Right ventricle myocardium inferior (tissue), 1 donor: ENCODE measurements around the gene SLC44A4. TPM values are rescaled to one million over a fixed set of nuclear protein-coding genes. Genes with fewer than 3 reads are reported as not detected.
A peak's percentile ranks its signal among the peaks of the same experiment; 100 is the strongest.
"Not testable (repeated sequence)": the region's sequence is repeated elsewhere in the genome, so short reads cannot be mapped to it uniquely, and the experiment has no call there.

Experiments used
- ATAC-seq: fragments of 200-7000 bp; cut with Tn5 transposase; one replicate; pipeline ENCODE4 v1.9.1; 2020; ENCODE audit warnings: mild to moderate bottlenecking, moderate library complexity
- DNase-seq: peaks from one replicate; pipeline ENCODE4 v3.0.0; 2021; ENCODE audit errors: missing footprints
- intact Hi-C: fragments of 100-400 bp; cut with DNase I; formaldehyde crosslinking; loops from one replicate; pipeline ENCODE4 v1.11.0; 2022
- total RNA-seq: library from RNA; stranded (reverse); fragmentation: NEBNext Ultra II Directional; extraction: Animal tissue kit (Norgen Biotek cat#: 25700); gene quantifications from one replicate; pipeline ENCODE4 v1.2.1, GENCODE V29; 2021
- donor health status: DM: no; HTN: yes; CAD: no; lungs with severe emphysema.

The SLC44A4 gene
- total RNA-seq, 1 donor from 2014 or later: not detected

- ATAC-seq: no peak
- no peak for DNase-seq
- intact Hi-C loops: loop anchor here (10.0 kb wide), 1 partner anchor 185 kb away; the partner anchor contains the start of gene LY6G5C
Observed at GRCh38 chr6:31869343-31869742, 9.5 kb downstream of the SLC44A4 start.

GRCh38 chr6:31868658-31868971 lies 10.2 kb downstream of the SLC44A4 start:
- not testable (repeated sequence) for ATAC-seq, DNase-seq
- intact Hi-C loops: loop anchor here (10.0 kb wide), 1 partner anchor 184 kb away; the partner anchor contains the start of gene LY6G5C

- no peak for ATAC-seq
- no peak for DNase-seq
- intact Hi-C loops: loop anchor here (10.0 kb wide), 1 partner anchor 181 kb away; the partner anchor contains the start of gene LY6G5C
Observed at GRCh38 chr6:31865205-31866118, 13.3 kb downstream of the SLC44A4 start.

DNA sequence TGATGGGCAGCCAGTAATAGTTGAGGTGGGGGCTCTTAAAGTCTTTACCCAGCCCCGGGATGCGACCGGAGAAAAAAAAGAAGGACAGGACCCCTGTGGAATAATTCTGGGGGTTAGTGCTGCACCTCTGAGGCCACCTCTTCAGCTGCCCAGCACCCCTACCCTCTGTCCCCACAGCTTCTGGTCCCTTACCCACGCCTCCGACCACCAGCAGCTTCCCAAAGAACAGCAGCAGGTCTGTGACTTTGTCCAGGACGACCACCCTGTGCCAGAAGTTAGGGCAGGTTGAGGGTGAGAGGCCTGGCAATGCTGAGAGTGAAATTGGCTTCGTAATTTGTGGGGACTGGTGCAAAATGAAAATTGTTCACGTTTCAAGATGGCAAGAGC lies 14.0 kb downstream of the SLC44A4 start:
- ATAC-seq (no peak), DNase-seq (no peak)
- intact Hi-C loops: loop anchor here (10.0 kb wide), 1 partner anchor 180 kb away; the partner anchor contains the start of gene LY6G5C

- DNase-seq: not testable (repeated sequence)
- intact Hi-C loops: loop anchor here (10.0 kb wide), 1 partner anchor 179 kb away; the partner anchor contains the start of gene LY6G5C
Observed at GRCh38 chr6:31864123-31864562, 14.7 kb downstream of the SLC44A4 start.

GRCh38 chr6:31862344-31863235 lies 16.2 kb downstream of the SLC44A4 start, which contains the start of gene NEU1:
Gene NEU1, minus strand, starts transcription at chr6:31862821. Its CDS starts 45 bp downstream, at chr6:31862776.
- peak; percentile 100 for DNase-seq
- intact Hi-C loops: loop anchor here (10.0 kb wide), 1 partner anchor 178 kb away; the partner anchor contains the start of gene LY6G5C

More at GRCh38 chr6:31864123-31864562, 14.7 kb downstream of the SLC44A4 start:
- not testable (repeated sequence) for ATAC-seq

GRCh38 chr6:31861919-31862343 lies 16.9 kb downstream of the SLC44A4 start:
- intact Hi-C loops: loop anchor here (10.0 kb wide), 1 partner anchor 177 kb away; the partner anchor contains the start of gene LY6G5C
- no peak for DNase-seq
- ATAC-seq: no peak

More at GRCh38 chr6:31862344-31863235, 16.2 kb downstream of the SLC44A4 start, which contains the start of gene NEU1:
- ATAC-seq: peak; percentile 98

GRCh38 chr6:31861150-31861549 lies 17.6 kb downstream of the SLC44A4 start:
- ATAC-seq (no peak), DNase-seq (no peak)
- intact Hi-C loops: loop anchor here (10.0 kb wide), 1 partner anchor 176 kb away; the partner anchor contains the start of gene LY6G5C

DNA sequence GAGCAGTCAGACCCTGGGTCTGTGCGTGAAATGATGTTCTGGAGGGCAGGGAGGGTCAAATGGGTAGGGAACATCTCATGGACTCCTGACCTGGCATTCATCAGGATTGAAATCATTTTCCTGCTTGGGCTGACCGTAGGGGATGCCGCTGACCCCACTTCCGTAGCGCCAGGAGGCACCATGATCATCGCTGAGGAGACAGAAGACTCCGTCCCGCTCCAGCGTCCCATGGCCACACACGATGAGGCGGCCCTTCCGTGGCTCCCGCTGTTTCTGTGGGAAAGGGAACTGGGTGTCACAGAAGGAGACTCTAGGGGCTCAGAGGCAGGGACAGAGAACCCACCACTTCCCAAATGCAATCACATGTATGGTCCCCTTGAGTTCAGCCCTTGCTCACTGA lies 18.4 kb downstream of the SLC44A4 start:
- no peak for ATAC-seq
- DNase-seq: no peak
- intact Hi-C loops: loop anchor here (10.0 kb wide), 1 partner anchor 176 kb away; the partner anchor contains the start of gene LY6G5C

DNA sequence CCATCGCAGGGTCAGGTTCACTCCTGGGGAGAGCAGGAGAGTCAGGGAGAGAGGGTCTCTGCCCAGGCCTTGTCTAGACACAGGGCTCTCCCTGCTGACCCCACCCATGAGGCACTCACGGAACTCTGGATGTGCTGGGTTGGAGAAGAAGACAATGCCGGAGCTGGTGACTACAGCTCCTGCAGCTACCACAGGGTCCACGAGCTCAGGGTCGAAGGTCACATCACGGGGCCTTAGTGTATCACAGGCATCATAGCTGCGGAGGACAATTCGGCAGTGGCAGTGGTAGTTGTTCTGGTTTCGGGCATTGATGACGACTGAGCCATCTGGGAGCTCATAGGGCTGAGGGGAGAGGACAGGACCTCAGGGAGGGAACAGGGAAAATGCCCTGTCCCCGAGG lies 18.9 kb downstream of the SLC44A4 start:
- DNase-seq (no peak), ATAC-seq (no peak)
- intact Hi-C loops: loop anchor here (10.0 kb wide), 1 partner anchor 175 kb away; the partner anchor contains the start of gene LY6G5C

GRCh38 chr6:31858707-31859106 lies 20.1 kb downstream of the SLC44A4 start:
- intact Hi-C loops: no loop called here
- no peak for ATAC-seq

DNA sequence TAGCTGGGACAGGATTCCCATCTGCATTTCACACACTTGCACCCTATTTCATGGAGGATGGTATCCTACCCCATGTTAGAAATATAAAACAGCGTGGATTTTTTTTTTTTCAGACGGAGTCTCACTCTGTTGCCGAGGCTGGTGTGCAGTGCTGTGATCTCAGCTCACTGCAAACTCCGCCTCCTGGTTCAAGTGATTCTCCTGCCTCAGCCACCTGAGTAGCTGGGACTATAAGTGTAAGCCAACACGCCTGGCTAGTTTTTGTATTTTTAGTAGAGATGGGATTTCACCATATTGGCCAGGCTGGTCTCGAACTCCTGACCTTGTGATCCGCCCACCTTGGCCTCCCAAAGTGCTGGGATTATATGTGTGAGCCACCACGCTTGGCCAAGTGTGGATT lies 21.0 kb downstream of the SLC44A4 start:
- ATAC-seq, DNase-seq, intact Hi-C loops: not testable (repeated sequence)

More at GRCh38 chr6:31858707-31859106, 20.1 kb downstream of the SLC44A4 start:
- DNase-seq: no peak

- intact Hi-C loops, ATAC-seq, DNase-seq: not testable (repeated sequence)
Observed at GRCh38 chr6:31851980-31852718, 26.6 kb downstream of the SLC44A4 start.

- DNase-seq: no peak
- ATAC-seq: no peak
- intact Hi-C loops: no loop called here
Observed at GRCh38 chr6:31851485-31851832, 27.3 kb downstream of the SLC44A4 start.

DNA sequence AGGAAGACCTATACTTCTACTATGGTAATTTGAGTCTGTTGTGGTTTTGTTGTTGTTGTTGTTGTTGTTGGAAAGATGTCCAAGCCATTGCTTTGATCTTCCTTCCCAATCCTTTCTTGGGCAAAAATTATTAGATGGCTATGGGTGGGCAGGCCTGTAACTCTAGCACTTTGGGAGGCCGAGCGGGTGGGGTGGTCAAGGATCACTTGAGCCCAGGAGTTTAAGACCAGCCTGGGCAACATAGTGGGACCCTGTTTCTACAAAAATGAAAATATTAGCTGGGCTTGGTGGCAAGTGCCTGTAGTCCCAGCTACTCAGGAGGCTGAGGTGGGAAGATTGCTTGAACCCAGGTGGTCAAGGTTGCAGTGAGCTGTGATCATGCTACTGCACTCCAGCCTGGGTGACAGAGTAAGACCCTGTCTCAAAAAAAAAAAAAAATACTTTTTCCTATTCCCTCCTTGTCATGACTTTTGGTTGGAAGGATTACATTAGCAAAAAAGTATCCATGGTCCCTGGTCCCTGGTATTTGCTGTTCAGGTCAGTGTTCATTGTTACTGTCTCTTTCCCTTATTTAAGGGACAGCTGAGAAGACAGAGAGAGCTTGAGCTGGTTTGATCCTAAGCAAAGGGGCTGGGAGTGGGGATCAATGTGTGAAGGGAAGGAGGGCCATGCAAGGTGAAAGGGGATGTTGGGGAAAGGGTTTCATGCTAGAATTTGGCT lies 27.9 kb downstream of the SLC44A4 start:
- intact Hi-C loops: no loop called here
- ATAC-seq: no peak
- no peak for DNase-seq

DNA sequence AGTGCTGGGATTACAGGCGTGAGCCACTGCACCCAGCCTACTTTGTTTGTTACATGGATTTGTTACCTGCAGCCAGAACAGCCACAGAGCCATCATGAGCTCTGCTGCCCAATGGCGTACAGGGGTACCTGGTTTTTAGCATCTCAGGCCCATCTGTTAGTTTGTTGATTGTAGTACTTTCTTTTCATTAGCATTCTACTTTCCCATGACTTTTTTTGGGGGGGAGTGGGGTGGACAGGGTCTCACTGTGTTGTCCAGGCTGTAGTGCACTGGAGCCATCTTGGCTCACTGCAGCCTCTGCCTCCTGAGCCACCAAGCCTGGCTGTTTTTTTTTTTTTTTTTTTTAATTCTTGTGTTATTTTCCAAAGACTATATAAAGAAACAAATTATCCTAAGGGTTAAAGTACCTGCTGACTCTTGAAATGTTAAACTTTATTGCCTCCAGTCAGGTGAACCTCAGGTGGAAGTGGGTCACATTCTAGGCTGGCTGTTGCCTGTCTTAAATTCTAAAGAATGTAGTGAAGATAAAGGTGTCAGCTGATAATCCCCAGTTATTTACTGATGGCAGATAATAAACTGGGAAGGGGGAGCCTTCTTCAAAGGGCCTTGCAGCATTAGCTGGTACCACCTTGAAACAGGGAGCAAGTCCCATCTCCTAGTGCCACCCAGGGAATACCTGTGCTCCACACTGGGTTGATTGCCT lies 31.4 kb downstream of the SLC44A4 start:
- DNase-seq: no peak
- intact Hi-C loops: no loop called here
- ATAC-seq: no peak

GRCh38 chr6:31844507-31844906 lies 34.3 kb downstream of the SLC44A4 start:
- ATAC-seq (no peak), DNase-seq (no peak)
- intact Hi-C loops: no loop called here
